IPS-11a (cell line): ENCODE data around the gene APC2.
A peak's percentile ranks its signal among the peaks of the same experiment; 100 is the strongest.

Experiments used
- H3K4me3 ChIP-seq: one replicate; pipeline ENCODE4 v1.5.1; 2013; ENCODE audit warnings: low read depth, low read length, control low read depth

The APC2 gene

GRCh38 chr19:1446713-1447481, 3.0 kb upstream of the APC2 start:
- H3K4me3 ChIP-seq, result peak overlapping the region; percentile 6

GRCh38 chr19:1447504-1447903, 2.4 kb upstream of the APC2 start:
- no peak overlapping the region for H3K4me3 ChIP-seq

GRCh38 chr19:1447944-1448343, 2.0 kb upstream of the APC2 start:
- H3K4me3 ChIP-seq, result no peak overlapping the region

- no peak overlapping the region for H3K4me3 ChIP-seq
Measured at GRCh38 chr19:1450735-1451731, 1.1 kb downstream of the APC2 start.

GRCh38 chr19:1451916-1452801, 2.2 kb downstream of the APC2 start:
- H3K4me3 ChIP-seq, result no peak overlapping the region

GRCh38 chr19:1452802-1453524, 3.0 kb downstream of the APC2 start:
- H3K4me3 ChIP-seq, result no peak overlapping the region

GRCh38 chr19:1453525-1454364, 3.8 kb downstream of the APC2 start:
- H3K4me3 ChIP-seq, result no peak overlapping the region

GRCh38 chr19:1455002-1455335, 5.0 kb downstream of the APC2 start:
- H3K4me3 ChIP-seq, result no peak overlapping the region

- no peak overlapping the region for H3K4me3 ChIP-seq
Measured at GRCh38 chr19:1455336-1456120, 5.6 kb downstream of the APC2 start.

- no peak overlapping the region for H3K4me3 ChIP-seq
Measured at GRCh38 chr19:1456121-1456900, 6.4 kb downstream of the APC2 start.

- no peak overlapping the region for H3K4me3 ChIP-seq
Measured at GRCh38 chr19:1457031-1457739, 7.3 kb downstream of the APC2 start.

GRCh38 chr19:1457892-1458291, 8.0 kb downstream of the APC2 start:
- no peak overlapping the region for H3K4me3 ChIP-seq

GRCh38 chr19:1459479-1459878, 9.6 kb downstream of the APC2 start:
- H3K4me3 ChIP-seq, result no peak overlapping the region

- H3K4me3 ChIP-seq, result no peak overlapping the region
Measured at GRCh38 chr19:1460033-1460995, 10.4 kb downstream of the APC2 start.

GRCh38 chr19:1461862-1462261, 11.9 kb downstream of the APC2 start:
- no peak overlapping the region for H3K4me3 ChIP-seq
